Measurements from ENCODE around the gene RARB.

DNA sequence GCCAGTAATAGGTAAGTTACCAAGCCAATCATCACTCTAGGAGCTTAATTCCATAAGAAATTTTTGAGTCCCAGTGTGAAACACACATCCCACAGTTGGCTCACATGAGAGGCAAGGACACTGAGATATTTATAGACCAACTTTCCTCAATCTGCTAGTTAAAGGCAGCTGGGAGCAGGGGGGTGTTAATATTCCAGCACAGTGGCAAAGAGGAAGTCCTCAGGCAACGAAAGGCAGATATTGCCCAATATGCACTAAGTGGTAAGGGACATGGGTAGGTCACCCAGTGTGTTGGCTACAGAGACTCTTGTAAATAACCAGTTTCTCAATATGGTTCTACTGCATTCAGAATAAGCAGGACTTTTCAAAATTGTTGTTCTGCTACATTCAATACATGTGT lies 175.6 kb downstream of the RARB start:
- TF ChIP-seq FOXM1 (IDR thresholded peaks at IDR 0.05; ENCODE audit: borderline replicate concordance) (no peak), FOXA1 (IDR thresholded peaks at IDR 0.05) (no peak), BHLHE40 (IDR thresholded peaks at IDR 0.05; ENCODE audit: borderline replicate concordance) (no peak), SUZ12 (IDR thresholded peaks at IDR 0.05) (no peak), SP1 (IDR thresholded peaks at IDR 0.05) (no peak), ARNT (IDR thresholded peaks at IDR 0.05) (no peak)
